H9 (cell line): ENCODE measurements around the gene FAM76A. TPM values are rescaled to one million over a fixed set of nuclear protein-coding genes. Genes with fewer than 3 reads are reported as not detected.
A peak's percentile ranks its signal among the peaks of the same experiment; 100 is the strongest.

Experiments used
- DNase-seq: peaks from one replicate; pipeline ENCODE4 v3.0.0-alpha.2; 2017
- H2AFZ ChIP-seq: one replicate; pipeline ENCODE4 v1.6.1; 2013; ENCODE audit warnings: mild to moderate bottlenecking, low read length, control low read depth, moderate library complexity
- H2AK5ac ChIP-seq: 2 replicates; pipeline ENCODE4 v1.6.1; 2013; ENCODE audit warnings: low read length, control low read depth, mixed read lengths; ENCODE audit not compliant: insufficient read length
- H2BK120ac ChIP-seq: one replicate; pipeline ENCODE4 v1.6.1; 2013; ENCODE audit warnings: low read depth, mild to moderate bottlenecking, low read length, control low read depth, inconsistent platforms; ENCODE audit not compliant: poor library complexity, severe bottlenecking
- H2BK12ac ChIP-seq: 2 replicates; pipeline ENCODE4 v1.6.1; 2013; ENCODE audit warnings: low read length, control low read depth, mixed read lengths, low read depth; ENCODE audit not compliant: insufficient read length
- H2BK15ac ChIP-seq: 2 replicates; pipeline ENCODE4 v1.6.1; 2013; ENCODE audit warnings: low read depth, low read length, control low read depth
- H2BK20ac ChIP-seq: one replicate; pipeline ENCODE4 v1.6.1; 2013; ENCODE audit warnings: low read depth, mild to moderate bottlenecking, low read length, control low read depth, inconsistent platforms; ENCODE audit not compliant: poor library complexity, severe bottlenecking
- H2BK5ac ChIP-seq: 2 replicates; pipeline ENCODE4 v1.6.1; 2013; ENCODE audit warnings: low read length, control low read depth, mixed read lengths; ENCODE audit not compliant: insufficient read length
- H3K14ac ChIP-seq: 2 replicates; pipeline ENCODE4 v1.6.1; 2013; ENCODE audit warnings: low read length, control low read depth; ENCODE audit not compliant: insufficient read depth
- H3K18ac ChIP-seq: 2 replicates; pipeline ENCODE4 v1.6.1; 2013; ENCODE audit warnings: low read depth, mild to moderate bottlenecking, mixed read lengths, low read length, control low read depth; ENCODE audit not compliant: insufficient read length
- H3K23ac ChIP-seq: 2 replicates; pipeline ENCODE4 v1.6.1; 2013; ENCODE audit warnings: low read length, control low read depth, mixed read lengths, low read depth; ENCODE audit not compliant: insufficient read length
- H3K23me2 ChIP-seq: 2 replicates; pipeline ENCODE4 v1.6.1; 2013; ENCODE audit warnings: low read depth, mild to moderate bottlenecking, mixed read lengths, low read length, control low read depth; ENCODE audit not compliant: insufficient read length, poor library complexity, severe bottlenecking
- H3K27ac ChIP-seq: 2 replicates; pipeline ENCODE4 v1.5.1; 2013; ENCODE audit warnings: low read length, control low read depth, mixed read lengths, low read depth; ENCODE audit not compliant: insufficient read length
- H3K27me3 ChIP-seq: 2 replicates; pipeline ENCODE4 v1.6.1; 2013; ENCODE audit warnings: low read length, control low read depth, inconsistent platforms; ENCODE audit not compliant: insufficient read depth
- H3K4ac ChIP-seq: 2 replicates; pipeline ENCODE4 v1.6.1; 2013; ENCODE audit warnings: low read depth, mild to moderate bottlenecking, control low read depth, inconsistent platforms, low read length, moderate library complexity
- H3K4me1 ChIP-seq: 2 replicates; pipeline ENCODE4 v1.6.1; 2013; ENCODE audit warnings: low read length, control low read depth, inconsistent platforms; ENCODE audit not compliant: insufficient read depth
- H3K4me2 ChIP-seq: 2 replicates; pipeline ENCODE4 v1.6.1; 2013; ENCODE audit warnings: low read length, control low read depth, mixed read lengths; ENCODE audit not compliant: insufficient read length, insufficient read depth
- H3K56ac ChIP-seq: 2 replicates; pipeline ENCODE4 v1.6.1; 2013; ENCODE audit warnings: low read depth, mild to moderate bottlenecking, mixed read lengths, low read length, control low read depth; ENCODE audit not compliant: insufficient read length
- H3K79me1 ChIP-seq: 2 replicates; pipeline ENCODE4 v1.6.1; 2013; ENCODE audit warnings: low read depth, mild to moderate bottlenecking, moderate library complexity, low read length, control low read depth, inconsistent platforms; ENCODE audit not compliant: insufficient read depth, poor library complexity, severe bottlenecking
- H3K79me2 ChIP-seq: 2 replicates; pipeline ENCODE4 v1.6.1; 2013; ENCODE audit warnings: low read length, control low read depth, inconsistent platforms; ENCODE audit not compliant: insufficient read depth
- H3K9ac ChIP-seq: 2 replicates; pipeline ENCODE4 v1.6.1; 2013; ENCODE audit warnings: low read length, control low read depth, mixed read lengths; ENCODE audit not compliant: insufficient read length; ENCODE audit errors: extremely low read depth
- H3K9me3 ChIP-seq: one replicate; pipeline ENCODE4 v1.6.1; 2013; ENCODE audit warnings: low read depth, low read length, inconsistent platforms; ENCODE audit not compliant: control insufficient read depth
- H3T11ph ChIP-seq: one replicate; pipeline ENCODE4 v1.6.1; 2013; ENCODE audit warnings: mild to moderate bottlenecking, low read length, control low read depth, inconsistent platforms
- H4K20me1 ChIP-seq: one replicate; pipeline ENCODE4 v1.6.1; 2013; ENCODE audit not compliant: control insufficient read depth, insufficient read length, insufficient read depth
- H4K5ac ChIP-seq: 2 replicates; pipeline ENCODE4 v1.6.1; 2013; ENCODE audit warnings: low read depth, mild to moderate bottlenecking, mixed read lengths, low read length, control low read depth; ENCODE audit not compliant: insufficient read length
- H4K8ac ChIP-seq: replicated peaks from 2 replicates; pipeline ENCODE4 v1.6.1; 2013; ENCODE audit warnings: low read length, control low read depth, mixed read lengths, low read depth; ENCODE audit not compliant: insufficient read length
- H4K91ac ChIP-seq: 2 replicates; pipeline ENCODE4 v1.6.1; 2013; ENCODE audit warnings: low read depth, mild to moderate bottlenecking, moderate library complexity, mixed read lengths, low read length, control low read depth; ENCODE audit not compliant: insufficient read length
- H3K27ac Mint-ChIP-seq, 3 experiments: 2 replicates in 2 of 3; 3 replicates in 1 of 3; pipeline ENCODE4 v1.8.0; 2020 to 2021; ENCODE audit warnings: mixed read lengths in 3 of 3, mild to moderate bottlenecking in 1 of 3, moderate library complexity in 1 of 3
- H3K27me3 Mint-ChIP-seq: 2 replicates; pipeline ENCODE4 v1.8.0; 2021; ENCODE audit warnings: low read depth, mild to moderate bottlenecking, moderate library complexity, mixed read lengths
- H3K36me3 Mint-ChIP-seq, 3 experiments: 2 replicates in 2 of 3; 3 replicates in 1 of 3; pipeline ENCODE4 v1.8.0; 2020 to 2021; ENCODE audit warnings: low read depth in 3 of 3, mixed read lengths in 3 of 3; ENCODE audit not compliant: insufficient read depth in 1 of 3
- H3K4me1 Mint-ChIP-seq, 2 experiments: 2 replicates each; pipeline ENCODE4 v1.8.0; 2020; ENCODE audit warnings: mixed read lengths in 2 of 2
- H3K4me3 Mint-ChIP-seq, 2 experiments: 2 replicates in 1 of 2; 3 replicates in 1 of 2; pipeline ENCODE4 v1.8.0; 2020 to 2021; ENCODE audit warnings: mild to moderate bottlenecking in 2 of 2, mixed read lengths in 2 of 2, moderate library complexity in 1 of 2
- H3K9me3 Mint-ChIP-seq, 2 experiments: 2 replicates in 1 of 2; 3 replicates in 1 of 2; pipeline ENCODE4 v1.8.0; 2020; ENCODE audit warnings: mild to moderate bottlenecking in 2 of 2, mixed read lengths in 2 of 2, moderate library complexity in 1 of 2
- WGBS: extraction: QIAGEN DNeasy Blood & Tissue Kit; methylation state at CpG from one replicate; pipeline ENCODE4 v1.1.7; 2013; ENCODE audit warnings: missing lambda C conversion rate, low lambda C conversion rate, mixed read lengths; ENCODE audit not compliant: insufficient read length; ENCODE audit errors: extremely low coverage; 5-methylcytosine and 5-hydroxymethylcytosine counted together
- total RNA-seq: library from RNA; stranded (reverse); gene quantifications from 2 replicates; pipeline ENCODE4 v1.2.1, GENCODE V29; 2021
- TF ChIP-seq, protein P1 (sequence below): fragments of 200-600 bp; sonication (generic); conservative IDR thresholded peaks from 3 replicates; pipeline ENCODE4 v1.8.0; 2021; ENCODE audit warnings: antibody characterized with exemption, mild to moderate bottlenecking

FAM76A gene
- total RNA-seq, 1 experiment from 2014 or later = 10.6 TPM

DNA sequence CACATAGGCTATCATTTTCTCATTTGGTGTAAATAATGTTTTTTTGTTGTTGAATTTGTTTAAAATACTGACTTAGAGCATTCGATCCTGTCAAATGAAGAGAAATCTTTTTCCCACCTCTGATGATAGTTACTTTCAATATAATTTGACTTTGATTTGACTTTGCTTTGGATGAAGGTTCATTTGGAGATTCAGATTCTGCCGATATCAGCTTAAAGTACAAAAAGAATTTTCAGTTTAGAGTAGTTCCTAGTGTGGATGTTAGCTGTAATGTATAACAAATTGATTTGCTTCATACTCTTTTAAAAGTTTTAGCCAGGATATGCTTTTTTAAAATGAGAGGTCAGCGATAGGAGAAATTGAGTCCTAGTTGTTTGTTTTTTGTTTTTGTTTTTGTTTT is 57.2 kb downstream of the FAM76A start:
- H2BK20ac ChIP-seq = no peak overlapping the region
- TF ChIP-seq, protein P1, sequence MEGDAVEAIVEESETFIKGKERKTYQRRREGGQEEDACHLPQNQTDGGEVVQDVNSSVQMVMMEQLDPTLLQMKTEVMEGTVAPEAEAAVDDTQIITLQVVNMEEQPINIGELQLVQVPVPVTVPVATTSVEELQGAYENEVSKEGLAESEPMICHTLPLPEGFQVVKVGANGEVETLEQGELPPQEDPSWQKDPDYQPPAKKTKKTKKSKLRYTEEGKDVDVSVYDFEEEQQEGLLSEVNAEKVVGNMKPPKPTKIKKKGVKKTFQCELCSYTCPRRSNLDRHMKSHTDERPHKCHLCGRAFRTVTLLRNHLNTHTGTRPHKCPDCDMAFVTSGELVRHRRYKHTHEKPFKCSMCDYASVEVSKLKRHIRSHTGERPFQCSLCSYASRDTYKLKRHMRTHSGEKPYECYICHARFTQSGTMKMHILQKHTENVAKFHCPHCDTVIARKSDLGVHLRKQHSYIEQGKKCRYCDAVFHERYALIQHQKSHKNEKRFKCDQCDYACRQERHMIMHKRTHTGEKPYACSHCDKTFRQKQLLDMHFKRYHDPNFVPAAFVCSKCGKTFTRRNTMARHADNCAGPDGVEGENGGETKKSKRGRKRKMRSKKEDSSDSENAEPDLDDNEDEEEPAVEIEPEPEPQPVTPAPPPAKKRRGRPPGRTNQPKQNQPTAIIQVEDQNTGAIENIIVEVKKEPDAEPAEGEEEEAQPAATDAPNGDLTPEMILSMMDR = no peak
- no peak overlapping the region for H4K5ac ChIP-seq
- H3K4me1 ChIP-seq = no peaks in the 10 kb centered on the region
- H3K23me2 ChIP-seq = no peaks in the 10 kb centered on the region
- no peak overlapping the region for H4K8ac ChIP-seq
- WGBS = no CpG with 5 or more reads among the region's 3 CpGs
- no peak overlapping the region for H2AFZ ChIP-seq
- H2BK15ac ChIP-seq = no peak overlapping the region
- H2AK5ac ChIP-seq = no peak overlapping the region
- H2BK5ac ChIP-seq = no peak overlapping the region
- H3K27me3 ChIP-seq = no peaks in the 10 kb centered on the region
- no peak overlapping the region for H2BK12ac ChIP-seq
- no peak overlapping the region for H3K18ac ChIP-seq
- H3K9ac ChIP-seq = no peak overlapping the region
- H3K27ac ChIP-seq = no peak overlapping the region
- H3K27ac Mint-ChIP-seq = 0 out of 7 replicates have a peak overlapping the region, but pooled peaks of 1 of the 3 experiments have one; percentile 25
- no peaks in the 10 kb centered on the region for H3K79me2 ChIP-seq
- H3K4me3 Mint-ChIP-seq = no peak overlapping the region; a peak in 1 of 5 replicates
- H3K9me3 Mint-ChIP-seq = no peaks in the 10 kb centered on the region
- no peaks in the 10 kb centered on the region for H3K79me1 ChIP-seq
- no peak overlapping the region for H3K4ac ChIP-seq
- no peak overlapping the region for H3K23ac ChIP-seq
- no peaks in the 10 kb centered on the region for H3K4me1 Mint-ChIP-seq
- no peaks in the 10 kb centered on the region for H3K9me3 ChIP-seq
- H2BK120ac ChIP-seq = no peak overlapping the region
- no peak overlapping the region for H3K56ac ChIP-seq
- no peak overlapping the region for H3T11ph ChIP-seq
- H3K4me2 ChIP-seq = no peak overlapping the region
- no peak overlapping the region for H4K91ac ChIP-seq
- H4K20me1 ChIP-seq = no peaks in the 10 kb centered on the region
- no peaks in the 10 kb centered on the region for H3K36me3 Mint-ChIP-seq
- no peak for DNase-seq
- H3K14ac ChIP-seq = no peak overlapping the region
- H3K27me3 Mint-ChIP-seq = no peaks in the 10 kb centered on the region
